HEK293 (cell line): ENCODE results near the gene AGAP1.
A peak's percentile ranks its signal among the peaks of the same experiment; 100 is the strongest.

ENCODE experiments used
- CTCF ChIA-PET: fragments of 350-600 bp; formaldehyde crosslinking; extraction: SDS; loops from one replicate; lab custom pipeline; 2021; ENCODE audit warnings: antibody characterized with exemption; lab: Yijun Ruan, JAX
- POLR2A ChIA-PET: fragments of 300-600 bp; formaldehyde crosslinking; extraction: SDS; loops from one replicate; lab custom pipeline; 2020; ENCODE audit warnings: antibody characterized with exemption, inconsistent platforms; lab: Yijun Ruan, JAX
- H3K27ac ChIP-seq: fragments of 200-500 bp; sonication (Bioruptor generic); 2 replicates; pipeline ENCODE4 v1.5.1; 2014; ENCODE audit warnings: low read depth, low read length, control low read depth, inconsistent platforms; ENCODE audit errors: extremely low read depth
- H3K36me3 ChIP-seq, 2 experiments: fragments of 200-500 bp in 1 of 2; sonication (Bioruptor generic) in 1 of 2; 1 replicate in 1 of 2; 2 replicates in 1 of 2; pipeline ENCODE4 v1.5.1; 2014 to 2017; ENCODE audit warnings: inconsistent platforms in 2 of 2, low read length in 2 of 2; ENCODE audit not compliant: control insufficient read depth in 2 of 2, insufficient read depth in 1 of 2
- H3K4me1 ChIP-seq: fragments of 200-500 bp; sonication (Bioruptor generic); 2 replicates; pipeline ENCODE4 v1.5.1; 2014; ENCODE audit warnings: mild to moderate bottlenecking, low read length, inconsistent platforms; ENCODE audit not compliant: control insufficient read depth, insufficient read depth
- H3K4me3 ChIP-seq: 2 replicates; pipeline ENCODE4 v1.5.1; 2011; ENCODE audit warnings: low read depth, mild to moderate bottlenecking, control low read depth, low read length, moderate library complexity
- H3K9me3 ChIP-seq: fragments of 200-500 bp; sonication (Bioruptor generic); 2 replicates; pipeline ENCODE4 v1.5.1; 2014; ENCODE audit warnings: low read depth, low read length, inconsistent platforms; ENCODE audit not compliant: control insufficient read depth, insufficient read depth
- GLI4 ChIP-seq: fragments of 450-650 bp; formaldehyde crosslinking; IDR thresholded peaks from 2 replicates; pipeline ENCODE4 v1.5.1; 2016; ENCODE audit warnings: missing biosample characterization, missing genetic modification characterization
- SP7 ChIP-seq: fragments of 450-650 bp; formaldehyde crosslinking; IDR thresholded peaks from 2 replicates; pipeline ENCODE4 v1.5.1; 2016; ENCODE audit warnings: missing biosample characterization, missing genetic modification characterization
- TRIM28 ChIP-seq: IDR thresholded peaks from 2 replicates; pipeline ENCODE4 v1.6.1; 2011; ENCODE audit warnings: low read length, control low read depth, borderline replicate concordance
- ZBTB8A ChIP-seq: fragments of 450-650 bp; formaldehyde crosslinking; IDR thresholded peaks from 2 replicates; pipeline ENCODE4 v1.5.1; 2016; ENCODE audit warnings: missing biosample characterization, missing genetic modification characterization
- ZFP3 ChIP-seq: fragments of 450-650 bp; formaldehyde crosslinking; IDR thresholded peaks from 2 replicates; pipeline ENCODE4 v1.5.1; 2016; ENCODE audit warnings: low read depth, missing biosample characterization, missing genetic modification characterization
- ZNF114 ChIP-seq: fragments of 450-650 bp; formaldehyde crosslinking; IDR thresholded peaks from 2 replicates; pipeline ENCODE4 v1.5.0; 2017; ENCODE audit warnings: missing biosample characterization, missing genetic modification characterization
- ZNF248 ChIP-seq: fragments of 450-650 bp; formaldehyde crosslinking; IDR thresholded peaks from 2 replicates; pipeline ENCODE4 v1.5.1; 2017; ENCODE audit warnings: missing biosample characterization, missing genetic modification characterization
- ZNF324 ChIP-seq: fragments of 450-650 bp; formaldehyde crosslinking; IDR thresholded peaks from 2 replicates; pipeline ENCODE4 v1.5.1; 2016; ENCODE audit warnings: missing biosample characterization, missing genetic modification characterization
- ZNF791 ChIP-seq: fragments of 450-650 bp; formaldehyde crosslinking; IDR thresholded peaks from 2 replicates; pipeline ENCODE4 v1.5.1; 2016; ENCODE audit warnings: missing biosample characterization, missing genetic modification characterization
- ZNF792 ChIP-seq: fragments of 450-650 bp; formaldehyde crosslinking; IDR thresholded peaks from 2 replicates; pipeline ENCODE4 v1.5.1; 2016; ENCODE audit warnings: missing biosample characterization, missing genetic modification characterization
- ZNF843 ChIP-seq: fragments of 450-650 bp; formaldehyde crosslinking; IDR thresholded peaks from 2 replicates; pipeline ENCODE4 v1.5.1; 2016; ENCODE audit warnings: missing biosample characterization, missing genetic modification characterization
- ZSCAN23 ChIP-seq: fragments of 450-650 bp; formaldehyde crosslinking; IDR thresholded peaks from 2 replicates; pipeline ENCODE4 v1.5.1; 2016; ENCODE audit warnings: missing biosample characterization, missing genetic modification characterization
- TF ChIP-seq, protein P1 (sequence below): fragments of 450-650 bp; formaldehyde crosslinking; IDR thresholded peaks from 2 replicates; pipeline ENCODE4 v1.5.1; 2016; ENCODE audit warnings: missing biosample characterization, missing genetic modification characterization, borderline replicate concordance
- TF ChIP-seq, protein P2 (sequence below): fragments of 450-650 bp; formaldehyde crosslinking; IDR thresholded peaks from 2 replicates; pipeline ENCODE4 v1.5.1; 2016; ENCODE audit warnings: missing biosample characterization, missing genetic modification characterization, low read depth
- TF ChIP-seq, protein P3 (sequence below): fragments of 450-650 bp; formaldehyde crosslinking; IDR thresholded peaks from 2 replicates; pipeline ENCODE4 v1.5.1; 2016; ENCODE audit warnings: missing biosample characterization, missing genetic modification characterization
- TF ChIP-seq, protein P4 (sequence below): fragments of 450-650 bp; formaldehyde crosslinking; IDR thresholded peaks from 2 replicates; pipeline ENCODE4 v1.5.1; 2016; ENCODE audit warnings: missing biosample characterization, missing genetic modification characterization
- TF ChIP-seq, protein P5 (sequence below): fragments of 450-650 bp; formaldehyde crosslinking; IDR thresholded peaks from 2 replicates; pipeline ENCODE4 v1.5.1; 2016; ENCODE audit warnings: missing biosample characterization, missing genetic modification characterization

Gene AGAP1

DNA sequence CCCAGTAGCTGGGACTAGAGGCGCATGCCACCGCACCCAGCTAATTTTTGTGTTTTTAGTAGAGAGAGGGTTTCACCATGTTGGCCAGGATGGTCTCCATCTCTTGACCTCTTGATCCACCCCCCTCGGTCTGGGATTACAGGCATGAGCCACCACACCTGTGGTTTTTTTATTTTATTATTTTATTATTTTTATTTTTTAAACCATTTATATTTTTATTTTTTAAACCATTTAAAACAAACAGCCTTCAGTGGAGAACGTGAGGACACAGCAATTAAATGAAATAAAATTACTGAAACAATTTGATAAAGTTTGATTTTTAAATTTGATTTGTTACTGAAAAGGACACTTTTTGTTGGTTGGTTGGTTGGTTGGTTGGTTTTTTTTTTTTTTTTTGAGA, 181.0 kb downstream of the AGAP1 start:
- Histone ChIP-seq H3K4me1 (peaks cover 14% of the 10 kb centered on the region), H3K9me3 (no peaks in the 10 kb centered on the region), H3K36me3 (no peaks in the 10 kb centered on the region), H3K27ac (no peak overlapping the region), H3K4me3 (no peak overlapping the region)
- ChIA-PET CTCF (no interaction called here), POLR2A (no interaction called here)
- TF ChIP-seq, protein P1, sequence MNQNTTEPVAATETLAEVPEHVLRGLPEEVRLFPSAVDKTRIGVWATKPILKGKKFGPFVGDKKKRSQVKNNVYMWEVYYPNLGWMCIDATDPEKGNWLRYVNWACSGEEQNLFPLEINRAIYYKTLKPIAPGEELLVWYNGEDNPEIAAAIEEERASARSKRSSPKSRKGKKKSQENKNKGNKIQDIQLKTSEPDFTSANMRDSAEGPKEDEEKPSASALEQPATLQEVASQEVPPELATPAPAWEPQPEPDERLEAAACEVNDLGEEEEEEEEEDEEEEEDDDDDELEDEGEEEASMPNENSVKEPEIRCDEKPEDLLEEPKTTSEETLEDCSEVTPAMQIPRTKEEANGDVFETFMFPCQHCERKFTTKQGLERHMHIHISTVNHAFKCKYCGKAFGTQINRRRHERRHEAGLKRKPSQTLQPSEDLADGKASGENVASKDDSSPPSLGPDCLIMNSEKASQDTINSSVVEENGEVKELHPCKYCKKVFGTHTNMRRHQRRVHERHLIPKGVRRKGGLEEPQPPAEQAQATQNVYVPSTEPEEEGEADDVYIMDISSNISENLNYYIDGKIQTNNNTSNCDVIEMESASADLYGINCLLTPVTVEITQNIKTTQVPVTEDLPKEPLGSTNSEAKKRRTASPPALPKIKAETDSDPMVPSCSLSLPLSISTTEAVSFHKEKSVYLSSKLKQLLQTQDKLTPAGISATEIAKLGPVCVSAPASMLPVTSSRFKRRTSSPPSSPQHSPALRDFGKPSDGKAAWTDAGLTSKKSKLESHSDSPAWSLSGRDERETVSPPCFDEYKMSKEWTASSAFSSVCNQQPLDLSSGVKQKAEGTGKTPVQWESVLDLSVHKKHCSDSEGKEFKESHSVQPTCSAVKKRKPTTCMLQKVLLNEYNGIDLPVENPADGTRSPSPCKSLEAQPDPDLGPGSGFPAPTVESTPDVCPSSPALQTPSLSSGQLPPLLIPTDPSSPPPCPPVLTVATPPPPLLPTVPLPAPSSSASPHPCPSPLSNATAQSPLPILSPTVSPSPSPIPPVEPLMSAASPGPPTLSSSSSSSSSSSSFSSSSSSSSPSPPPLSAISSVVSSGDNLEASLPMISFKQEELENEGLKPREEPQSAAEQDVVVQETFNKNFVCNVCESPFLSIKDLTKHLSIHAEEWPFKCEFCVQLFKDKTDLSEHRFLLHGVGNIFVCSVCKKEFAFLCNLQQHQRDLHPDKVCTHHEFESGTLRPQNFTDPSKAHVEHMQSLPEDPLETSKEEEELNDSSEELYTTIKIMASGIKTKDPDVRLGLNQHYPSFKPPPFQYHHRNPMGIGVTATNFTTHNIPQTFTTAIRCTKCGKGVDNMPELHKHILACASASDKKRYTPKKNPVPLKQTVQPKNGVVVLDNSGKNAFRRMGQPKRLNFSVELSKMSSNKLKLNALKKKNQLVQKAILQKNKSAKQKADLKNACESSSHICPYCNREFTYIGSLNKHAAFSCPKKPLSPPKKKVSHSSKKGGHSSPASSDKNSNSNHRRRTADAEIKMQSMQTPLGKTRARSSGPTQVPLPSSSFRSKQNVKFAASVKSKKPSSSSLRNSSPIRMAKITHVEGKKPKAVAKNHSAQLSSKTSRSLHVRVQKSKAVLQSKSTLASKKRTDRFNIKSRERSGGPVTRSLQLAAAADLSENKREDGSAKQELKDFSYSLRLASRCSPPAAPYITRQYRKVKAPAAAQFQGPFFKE (tag by site-specific recombination), result no peak
- TF ChIP-seq ZNF792 (tag by site-specific recombination), result no peak

DNA sequence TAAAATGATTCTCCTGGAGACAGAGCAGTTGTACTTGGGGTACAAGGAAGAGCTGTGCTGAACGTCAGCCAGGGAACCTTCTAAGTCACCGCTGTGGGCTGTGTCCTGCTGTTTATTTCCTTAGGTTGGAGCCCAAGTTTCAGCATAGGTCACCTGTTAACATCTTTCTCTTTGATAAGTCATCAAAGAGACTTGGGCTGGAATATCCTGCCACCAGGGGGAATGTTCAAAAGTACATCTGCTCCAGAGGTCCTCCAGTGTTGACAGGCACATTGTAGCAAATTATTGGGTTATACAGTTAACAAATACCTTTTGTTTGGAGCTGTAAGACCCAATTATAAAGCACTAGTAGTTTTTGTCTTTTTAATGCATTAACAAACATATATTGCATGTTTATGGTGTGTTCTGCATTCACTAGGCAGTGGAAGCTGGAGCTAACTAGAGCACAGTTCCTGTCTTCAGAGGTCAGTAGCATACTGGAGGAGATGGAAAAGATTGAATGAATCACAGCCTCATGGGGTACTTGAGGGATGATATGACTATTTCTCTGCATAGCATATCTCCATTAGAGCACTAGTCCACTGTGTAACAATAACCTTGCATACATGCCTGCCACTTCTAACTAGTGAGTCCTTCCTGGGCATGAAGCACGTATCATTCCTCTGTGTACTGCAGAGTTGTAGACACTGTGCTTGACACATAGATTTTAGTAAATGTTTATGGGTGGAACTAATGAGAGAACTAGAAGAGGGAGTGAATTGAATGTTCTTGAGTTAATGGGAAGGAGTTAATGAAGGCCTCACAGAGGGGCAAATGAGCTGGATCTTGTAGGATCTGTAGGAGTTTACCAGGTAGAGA, 182.1 kb downstream of the AGAP1 start:
- Histone ChIP-seq H3K36me3 (no peaks in the 10 kb centered on the region), H3K9me3 (no peaks in the 10 kb centered on the region), H3K27ac (no peak overlapping the region), H3K4me1 (peaks cover 14% of the 10 kb centered on the region), H3K4me3 (no peak overlapping the region)
- no peak for TF ChIP-seq ZBTB8A
- no peak for TF ChIP-seq ZNF248
- no peak for TF ChIP-seq ZNF114 (tag by site-specific recombination)
- TF ChIP-seq ZSCAN23 (tag by site-specific recombination), result no peak
- TF ChIP-seq GLI4 (tag by site-specific recombination), result no peak
- no peak for TF ChIP-seq ZNF843
- TF ChIP-seq, protein P2, sequence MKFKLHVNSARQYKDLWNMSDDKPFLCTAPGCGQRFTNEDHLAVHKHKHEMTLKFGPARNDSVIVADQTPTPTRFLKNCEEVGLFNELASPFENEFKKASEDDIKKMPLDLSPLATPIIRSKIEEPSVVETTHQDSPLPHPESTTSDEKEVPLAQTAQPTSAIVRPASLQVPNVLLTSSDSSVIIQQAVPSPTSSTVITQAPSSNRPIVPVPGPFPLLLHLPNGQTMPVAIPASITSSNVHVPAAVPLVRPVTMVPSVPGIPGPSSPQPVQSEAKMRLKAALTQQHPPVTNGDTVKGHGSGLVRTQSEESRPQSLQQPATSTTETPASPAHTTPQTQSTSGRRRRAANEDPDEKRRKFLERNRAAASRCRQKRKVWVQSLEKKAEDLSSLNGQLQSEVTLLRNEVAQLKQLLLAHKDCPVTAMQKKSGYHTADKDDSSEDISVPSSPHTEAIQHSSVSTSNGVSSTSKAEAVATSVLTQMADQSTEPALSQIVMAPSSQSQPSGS, result no peak
- TF ChIP-seq ZNF791 (tag by site-specific recombination), result no peak
- TF ChIP-seq TRIM28, result 0 out of 2 replicates have a peak, but pooled peaks have one; percentile 41
- no peak for TF ChIP-seq ZNF324 (tag by site-specific recombination)
- TF ChIP-seq ZFP3 (tag by site-specific recombination), result peak; percentile 56; the same call in 1 of the 2 replicates
- POLR2A ChIA-PET, result no interaction called here
- CTCF ChIA-PET, result interaction anchor here (0.7 to 1.5 kb wide), 3 partner anchors 23 to 91 kb away, joined by 3 read pairs; no protein-coding TSS in a partner anchor

DNA sequence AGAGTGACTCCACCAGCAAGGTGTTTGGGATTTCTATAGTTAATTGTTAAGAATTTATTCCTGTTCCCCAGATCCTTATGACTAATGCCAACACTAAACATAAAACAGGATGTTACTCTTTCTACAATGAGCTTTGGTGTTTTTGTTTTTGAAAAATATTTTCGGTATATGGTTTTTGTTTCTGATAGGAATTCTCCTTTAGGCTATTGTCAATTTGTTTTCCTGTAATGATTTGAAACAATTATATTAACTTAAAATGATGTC, 182.6 kb downstream of the AGAP1 start:
- H3K4me3 ChIP-seq, result no peak overlapping the region
- ChIA-PET POLR2A (no interaction called here), CTCF (interaction anchor here (1.3 to 1.5 kb wide), 2 partner anchors 22 to 83 kb away, joined by 3 read pairs; no protein-coding TSS in a partner anchor)
- no peaks in the 10 kb centered on the region for H3K9me3 ChIP-seq
- no peak overlapping the region for H3K27ac ChIP-seq
- peaks cover 14% of the 10 kb centered on the region for H3K4me1 ChIP-seq
- H3K36me3 ChIP-seq, result no peaks in the 10 kb centered on the region
- TF ChIP-seq, protein P3, sequence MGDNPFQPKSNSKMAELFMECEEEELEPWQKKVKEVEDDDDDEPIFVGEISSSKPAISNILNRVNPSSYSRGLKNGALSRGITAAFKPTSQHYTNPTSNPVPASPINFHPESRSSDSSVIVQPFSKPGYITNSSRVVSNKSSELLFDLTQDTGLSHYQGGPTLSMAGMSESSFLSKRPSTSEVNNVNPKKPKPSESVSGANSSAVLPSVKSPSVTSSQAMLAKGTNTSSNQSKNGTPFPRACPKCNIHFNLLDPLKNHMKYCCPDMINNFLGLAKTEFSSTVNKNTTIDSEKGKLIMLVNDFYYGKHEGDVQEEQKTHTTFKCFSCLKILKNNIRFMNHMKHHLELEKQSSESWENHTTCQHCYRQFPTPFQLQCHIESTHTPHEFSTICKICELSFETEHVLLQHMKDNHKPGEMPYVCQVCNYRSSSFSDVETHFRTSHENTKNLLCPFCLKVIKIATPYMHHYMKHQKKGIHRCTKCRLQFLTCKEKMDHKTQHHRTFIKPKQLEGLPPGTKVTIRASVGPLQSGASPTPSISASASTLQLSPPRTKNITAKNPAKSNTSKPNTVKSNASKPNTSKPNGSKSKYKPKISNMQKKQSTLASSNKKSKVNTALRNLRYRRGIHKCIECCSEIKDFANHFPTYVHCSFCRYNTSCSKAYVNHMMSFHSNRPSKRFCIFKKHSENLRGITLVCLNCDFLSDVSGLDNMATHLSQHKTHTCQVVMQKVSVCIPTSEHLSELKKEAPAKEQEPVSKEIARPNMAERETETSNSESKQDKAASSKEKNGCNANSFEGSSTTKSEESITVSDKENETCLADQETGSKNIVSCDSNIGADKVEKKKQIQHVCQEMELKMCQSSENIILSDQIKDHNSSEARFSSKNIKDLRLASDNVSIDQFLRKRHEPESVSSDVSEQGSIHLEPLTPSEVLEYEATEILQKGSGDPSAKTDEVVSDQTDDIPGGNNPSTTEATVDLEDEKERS (tag by site-specific recombination), result no peak
- TF ChIP-seq, protein P4, sequence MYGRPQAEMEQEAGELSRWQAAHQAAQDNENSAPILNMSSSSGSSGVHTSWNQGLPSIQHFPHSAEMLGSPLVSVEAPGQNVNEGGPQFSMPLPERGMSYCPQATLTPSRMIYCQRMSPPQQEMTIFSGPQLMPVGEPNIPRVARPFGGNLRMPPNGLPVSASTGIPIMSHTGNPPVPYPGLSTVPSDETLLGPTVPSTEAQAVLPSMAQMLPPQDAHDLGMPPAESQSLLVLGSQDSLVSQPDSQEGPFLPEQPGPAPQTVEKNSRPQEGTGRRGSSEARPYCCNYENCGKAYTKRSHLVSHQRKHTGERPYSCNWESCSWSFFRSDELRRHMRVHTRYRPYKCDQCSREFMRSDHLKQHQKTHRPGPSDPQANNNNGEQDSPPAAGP (tag by site-specific recombination), result no peak
- TF ChIP-seq, protein P5, sequence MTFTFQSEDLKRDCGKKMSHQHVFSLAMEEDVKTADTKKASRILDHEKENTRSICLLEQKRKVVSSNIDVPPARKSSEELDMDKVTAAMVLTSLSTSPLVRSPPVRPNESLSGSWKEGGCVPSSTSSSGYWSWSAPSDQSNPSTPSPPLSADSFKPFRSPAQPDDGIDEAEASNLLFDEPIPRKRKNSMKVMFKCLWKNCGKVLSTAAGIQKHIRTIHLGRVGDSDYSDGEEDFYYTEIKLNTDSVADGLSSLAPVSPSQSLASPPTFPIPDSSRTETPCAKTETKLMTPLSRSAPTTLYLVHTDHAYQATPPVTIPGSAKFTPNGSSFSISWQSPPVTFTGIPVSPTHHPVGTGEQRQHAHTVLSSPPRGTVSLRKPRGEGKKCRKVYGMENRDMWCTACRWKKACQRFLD (tag by site-specific recombination), result no peak
- no peak for TF ChIP-seq SP7 (tag by site-specific recombination)
